ENCODE measurements around the gene CCND3.

Gene CCND3

DNA sequence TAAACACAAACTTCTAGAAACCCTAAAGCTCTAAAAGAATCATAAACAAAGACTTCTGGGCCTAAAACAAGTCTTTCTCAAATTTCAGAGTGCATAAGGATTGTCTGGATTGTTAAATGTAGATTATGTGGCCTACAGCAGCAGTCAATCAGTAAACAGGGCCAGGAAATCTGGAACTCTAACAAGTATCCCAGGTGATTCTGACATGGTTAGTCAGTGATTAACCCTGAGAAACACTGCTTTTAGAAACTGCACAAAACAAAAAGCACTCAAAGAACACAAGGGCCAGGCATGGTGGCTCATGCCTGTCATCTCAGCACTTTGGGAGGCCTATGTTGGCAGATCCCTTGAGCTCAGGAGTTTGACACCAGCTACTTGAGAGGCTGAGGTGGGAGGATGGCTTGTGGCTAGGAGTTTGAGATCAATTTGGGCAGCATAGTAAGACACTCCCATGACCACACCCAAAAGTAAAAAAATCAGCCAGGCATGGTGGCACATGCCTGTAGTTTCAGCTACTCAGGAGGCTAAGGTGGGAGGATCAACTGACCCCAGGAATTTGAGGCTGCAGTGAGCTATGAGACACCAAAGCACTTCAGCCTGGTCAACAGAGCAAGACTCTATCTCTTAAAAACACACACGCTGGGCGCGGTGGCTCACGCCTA lies 26.6 kb downstream of the CCND3 start:
- TF ChIP-seq, protein P1, sequence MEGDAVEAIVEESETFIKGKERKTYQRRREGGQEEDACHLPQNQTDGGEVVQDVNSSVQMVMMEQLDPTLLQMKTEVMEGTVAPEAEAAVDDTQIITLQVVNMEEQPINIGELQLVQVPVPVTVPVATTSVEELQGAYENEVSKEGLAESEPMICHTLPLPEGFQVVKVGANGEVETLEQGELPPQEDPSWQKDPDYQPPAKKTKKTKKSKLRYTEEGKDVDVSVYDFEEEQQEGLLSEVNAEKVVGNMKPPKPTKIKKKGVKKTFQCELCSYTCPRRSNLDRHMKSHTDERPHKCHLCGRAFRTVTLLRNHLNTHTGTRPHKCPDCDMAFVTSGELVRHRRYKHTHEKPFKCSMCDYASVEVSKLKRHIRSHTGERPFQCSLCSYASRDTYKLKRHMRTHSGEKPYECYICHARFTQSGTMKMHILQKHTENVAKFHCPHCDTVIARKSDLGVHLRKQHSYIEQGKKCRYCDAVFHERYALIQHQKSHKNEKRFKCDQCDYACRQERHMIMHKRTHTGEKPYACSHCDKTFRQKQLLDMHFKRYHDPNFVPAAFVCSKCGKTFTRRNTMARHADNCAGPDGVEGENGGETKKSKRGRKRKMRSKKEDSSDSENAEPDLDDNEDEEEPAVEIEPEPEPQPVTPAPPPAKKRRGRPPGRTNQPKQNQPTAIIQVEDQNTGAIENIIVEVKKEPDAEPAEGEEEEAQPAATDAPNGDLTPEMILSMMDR (IDR thresholded peaks at IDR 0.05; ENCODE audit: unreplicated experiment in 3 of 3): no peak
- peaks cover 4% of the 10 kb centered on the region for H3K4me1 Mint-ChIP-seq
- H3K36me3 Mint-ChIP-seq (ENCODE audit: low read depth): peaks cover 36% of the 10 kb centered on the region
- peak overlapping the region; percentile 9 to 95 (median 28) for H3K27ac Mint-ChIP-seq
- H3K4me3 Mint-ChIP-seq: peak overlapping the region in 2 of 3 experiments; percentile 12 to 42
- no peaks in the 10 kb centered on the region for H3K9me3 Mint-ChIP-seq
- no peaks in the 10 kb centered on the region for H3K27me3 Mint-ChIP-seq (ENCODE audit: low read depth)

- peak overlapping the region in 2 of 3 experiments; percentile 9 to 95 for H3K27ac Mint-ChIP-seq
- no peaks in the 10 kb centered on the region for H3K4me1 Mint-ChIP-seq
- TF ChIP-seq, protein P1 (IDR thresholded peaks at IDR 0.05; ENCODE audit: unreplicated experiment in 3 of 3): no peak
- H3K27me3 Mint-ChIP-seq (ENCODE audit: low read depth): no peaks in the 10 kb centered on the region
- no peak overlapping the region for H3K4me3 Mint-ChIP-seq
- H3K36me3 Mint-ChIP-seq (ENCODE audit: low read depth): peaks cover 38% of the 10 kb centered on the region
- H3K9me3 Mint-ChIP-seq: no peaks in the 10 kb centered on the region
Observed at GRCh38 chr6:41914343-41914742, 27.3 kb downstream of the CCND3 start.

- Mint-ChIP-seq H3K36me3 (ENCODE audit: low read depth) (peaks cover 59% of the 10 kb centered on the region), H3K9me3 (no peaks in the 10 kb centered on the region), H3K27ac (no peak overlapping the region), H3K4me1 (no peaks in the 10 kb centered on the region), H3K27me3 (ENCODE audit: low read depth) (no peaks in the 10 kb centered on the region), H3K4me3 (no peak overlapping the region)
- TF ChIP-seq, protein P1 (IDR thresholded peaks at IDR 0.05; ENCODE audit: unreplicated experiment in 3 of 3): no peak
Observed at GRCh38 chr6:41909727-41910126, 31.9 kb downstream of the CCND3 start.

GRCh38 chr6:41901882-41902519 lies 39.6 kb downstream of the CCND3 start:
- H3K9me3 Mint-ChIP-seq: no peaks in the 10 kb centered on the region
- no peaks in the 10 kb centered on the region for H3K4me1 Mint-ChIP-seq
- TF ChIP-seq, protein P1 (IDR thresholded peaks at IDR 0.05; ENCODE audit: unreplicated experiment in 3 of 3): no peak
- no peaks in the 10 kb centered on the region for H3K27me3 Mint-ChIP-seq (ENCODE audit: low read depth)
- H3K36me3 Mint-ChIP-seq (ENCODE audit: low read depth): peaks cover 27% of the 10 kb centered on the region
- no peak overlapping the region for H3K27ac Mint-ChIP-seq
- H3K4me3 Mint-ChIP-seq: no peak overlapping the region

GRCh38 chr6:41900861-41901260 lies 40.7 kb downstream of the CCND3 start:
- H3K27me3 Mint-ChIP-seq (ENCODE audit: low read depth): no peaks in the 10 kb centered on the region
- no peak overlapping the region for H3K4me3 Mint-ChIP-seq
- peaks cover 18% of the 10 kb centered on the region for H3K36me3 Mint-ChIP-seq (ENCODE audit: low read depth)
- H3K9me3 Mint-ChIP-seq: no peaks in the 10 kb centered on the region
- no peak overlapping the region for H3K27ac Mint-ChIP-seq
- TF ChIP-seq, protein P1 (IDR thresholded peaks at IDR 0.05; ENCODE audit: unreplicated experiment in 3 of 3): no peak
- H3K4me1 Mint-ChIP-seq: peaks cover 6% of the 10 kb centered on the region

GRCh38 chr6:41896281-41896680 lies 45.3 kb downstream of the CCND3 start:
- Mint-ChIP-seq H3K27ac (peak overlapping the region in 1 of 3 experiments; percentile 5), H3K4me1 (peaks cover 10% of the 10 kb centered on the region), H3K36me3 (ENCODE audit: low read depth) (no peaks in the 10 kb centered on the region), H3K27me3 (ENCODE audit: low read depth) (no peaks in the 10 kb centered on the region), H3K9me3 (no peaks in the 10 kb centered on the region), H3K4me3 (no peak overlapping the region)
- TF ChIP-seq, protein P1 (IDR thresholded peaks at IDR 0.05; ENCODE audit: unreplicated experiment in 3 of 3): no peak
